ENCODE measurements around the gene ARL6IP5. TPM values are rescaled to one million over a fixed set of nuclear protein-coding genes. Genes with fewer than 3 reads are reported as not detected.

ARL6IP5 gene
- total RNA-seq, 1 experiment from 2014 or later = 20.9 TPM

DNA sequence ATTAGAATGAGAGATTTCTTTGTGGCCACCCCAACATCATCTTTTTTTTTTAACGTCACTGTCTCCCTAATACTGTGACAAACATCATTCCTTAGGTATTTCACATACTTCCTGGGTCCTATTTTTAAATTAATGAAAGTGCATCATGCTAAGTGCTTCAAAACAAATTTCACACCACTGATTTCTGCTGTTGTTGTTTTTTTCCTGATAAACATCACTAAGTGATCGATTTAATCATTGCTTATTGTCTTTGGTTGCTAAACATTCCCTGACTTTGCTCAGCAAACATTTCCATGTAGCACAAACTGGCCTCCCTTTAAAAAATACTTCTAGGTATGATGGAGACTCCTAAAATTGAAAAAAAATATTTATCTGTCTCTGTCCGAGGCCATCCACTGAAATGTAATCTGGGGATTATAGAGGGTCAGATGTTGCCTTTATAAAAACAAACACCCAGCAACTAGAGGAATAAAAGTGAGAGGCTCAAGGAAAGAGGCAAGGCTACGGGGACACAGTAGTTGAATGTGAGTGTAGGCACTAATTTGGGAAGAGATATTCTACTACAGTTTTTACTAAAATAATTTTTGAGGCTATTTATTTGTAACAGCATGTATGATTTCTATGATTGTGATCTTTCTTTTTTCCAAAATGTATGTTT is 58.2 kb downstream of the ARL6IP5 start:
- Histone ChIP-seq H3K36me3 (replicated peaks; ENCODE audit: control insufficient read depth, insufficient read depth, low read length) (no peaks in the 10 kb centered on the region), H3K4me3 (ENCODE audit: insufficient read depth, low read depth, low read length) (no peak overlapping the region), H3K27me3 (ENCODE audit: control insufficient read depth, insufficient read depth, low read length) (peaks cover 21% of the 10 kb centered on the region)
- DNase-seq = no peak

- peaks cover 21% of the 10 kb centered on the region for H3K27me3 ChIP-seq (ENCODE audit: control insufficient read depth, insufficient read depth, low read length)
- DNase-seq = no peak
- H3K36me3 ChIP-seq (replicated peaks; ENCODE audit: control insufficient read depth, insufficient read depth, low read length) = no peaks in the 10 kb centered on the region
- H3K4me3 ChIP-seq (ENCODE audit: insufficient read depth, low read depth, low read length) = no peak overlapping the region
These were observed 58.9 kb downstream of the ARL6IP5 start for GRCh38 chr3:69143612-69144011.

DNA sequence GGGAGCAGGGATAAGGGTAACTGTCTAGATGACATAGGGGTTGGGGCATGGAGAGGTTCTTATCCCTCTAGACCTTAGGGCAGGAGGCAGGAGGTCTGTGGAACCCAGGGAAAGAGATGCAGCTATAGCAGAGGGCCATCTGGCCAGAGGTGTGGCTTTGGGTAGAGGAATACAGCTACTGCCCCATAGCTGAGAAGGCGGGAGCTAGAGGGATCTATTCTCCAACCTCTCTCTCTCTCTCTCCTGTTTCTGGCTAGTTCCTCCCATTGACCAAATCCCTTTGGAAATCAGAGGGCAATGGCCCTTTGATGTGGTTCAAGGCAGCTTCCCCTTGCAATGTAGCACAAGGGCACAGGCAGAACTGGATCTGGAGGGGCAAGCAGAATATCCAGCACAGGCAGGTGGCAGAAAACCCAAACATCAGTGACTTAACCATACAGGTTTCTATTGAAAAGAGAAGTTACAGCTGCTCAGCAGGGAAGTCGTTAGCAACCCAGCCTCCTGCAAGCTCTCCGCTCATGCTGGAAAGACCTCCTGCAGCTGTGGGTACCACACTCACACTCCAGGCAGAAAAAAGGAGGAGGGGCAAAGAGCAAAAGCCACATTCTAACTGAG is 60.0 kb downstream of the ARL6IP5 start:
- no peak overlapping the region for H3K4me3 ChIP-seq (ENCODE audit: insufficient read depth, low read depth, low read length)
- no peaks in the 10 kb centered on the region for H3K36me3 ChIP-seq (replicated peaks; ENCODE audit: control insufficient read depth, insufficient read depth, low read length)
- peaks cover 13% of the 10 kb centered on the region for H3K27me3 ChIP-seq (ENCODE audit: control insufficient read depth, insufficient read depth, low read length)
- peak; percentile 42 for DNase-seq

DNA sequence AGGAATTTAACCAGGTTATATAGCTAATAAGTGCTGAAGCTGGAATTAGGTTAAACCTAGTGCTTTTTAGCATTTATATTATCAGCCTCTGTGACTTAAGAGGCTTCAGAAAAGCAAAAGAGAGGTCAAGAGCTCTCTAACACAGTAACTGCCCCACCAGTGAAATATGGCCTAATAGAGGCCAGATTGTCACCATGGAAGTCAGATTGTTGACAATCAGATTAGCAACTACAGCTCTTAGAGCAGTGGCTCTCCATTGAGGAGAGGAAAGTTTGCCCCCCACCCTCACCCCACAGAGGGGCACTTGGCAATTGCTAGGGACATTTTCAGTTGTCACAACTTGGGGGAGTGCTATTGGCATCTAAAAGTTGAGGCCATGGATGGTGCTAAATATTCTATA is 61.0 kb downstream of the ARL6IP5 start:
- H3K27me3 ChIP-seq (ENCODE audit: control insufficient read depth, insufficient read depth, low read length) = peaks cover 13% of the 10 kb centered on the region
- no peak for DNase-seq
- no peak overlapping the region for H3K4me3 ChIP-seq (ENCODE audit: insufficient read depth, low read depth, low read length)
- H3K36me3 ChIP-seq (replicated peaks; ENCODE audit: control insufficient read depth, insufficient read depth, low read length) = no peaks in the 10 kb centered on the region

GRCh38 chr3:69149586-69149985 is 64.8 kb downstream of the ARL6IP5 start:
- Histone ChIP-seq H3K4me3 (ENCODE audit: insufficient read depth, low read depth, low read length) (no peak overlapping the region), H3K36me3 (replicated peaks; ENCODE audit: control insufficient read depth, insufficient read depth, low read length) (no peaks in the 10 kb centered on the region), H3K27me3 (ENCODE audit: control insufficient read depth, insufficient read depth, low read length) (peaks cover 3% of the 10 kb centered on the region; the same call in 1 of the 2 replicates)
- DNase-seq = no peak

Other genes starting within 250 kb of the ARL6IP5 start
- gene TAFA4, start 152.4 kb upstream of the ARL6IP5 start, total RNA-seq (2014; rRNA removed; shearing (Covaris generic)) = 0.59 and 1.0 TPM in 2 replicates
- gene EOGT, start 71.3 kb upstream of the ARL6IP5 start, total RNA-seq (2014; rRNA removed; shearing (Covaris generic)) = 36.5 and 51.9 TPM in 2 replicates
- 8.9 and 15.3 TPM in 2 replicates for gene TMF1, start 32.6 kb upstream of the ARL6IP5 start, total RNA-seq (2014; rRNA removed; shearing (Covaris generic))
- gene UBA3, start 4.6 kb upstream of the ARL6IP5 start, total RNA-seq (2014; rRNA removed; shearing (Covaris generic)) = 81.2 and 94.7 TPM in 2 replicates
- not detected in 2 replicates for gene LMOD3, start 37.7 kb downstream of the ARL6IP5 start, total RNA-seq (2014; rRNA removed; shearing (Covaris generic))

Data from H7 (cell line).